Subcutaneous adipose tissue (tissue), 4 donors: ENCODE measurements around the gene STK36. TPM values are rescaled to one million over a fixed set of nuclear protein-coding genes. Genes with fewer than 3 reads are reported as not detected.

ENCODE experiments used
- CTCF ChIP-seq: fragments of 450-650 bp; IDR thresholded peaks from one replicate; pipeline ENCODE4 v1.5.1; 2016; ENCODE audit warnings: low read depth, mild to moderate bottlenecking, control low read depth, antibody characterized with exemption, moderate library complexity
- total RNA-seq, 4 donors: library from RNA; depleted of rRNA; stranded (reverse); fragments of >200 nt; gene quantifications; one replicate each; pipeline ENCODE4 v1.1.0, GENCODE V29; 2016

STK36 gene
- total RNA-seq, 4 donors from 2014 or later = 19.4 to 48.0 (median 26.8) TPM

- no peak for TF ChIP-seq CTCF
Observed at GRCh38 chr2:218635719-218636118, 36.2 kb upstream of the STK36 start.

- TF ChIP-seq CTCF = no peak
Observed at GRCh38 chr2:218638372-218638771, 33.5 kb upstream of the STK36 start.

GRCh38 chr2:218642121-218642656, 29.7 kb upstream of the STK36 start:
- no peak for TF ChIP-seq CTCF

- no peak for TF ChIP-seq CTCF
Observed at GRCh38 chr2:218642786-218643185, 29.1 kb upstream of the STK36 start.

GRCh38 chr2:218643751-218644310, 28.1 kb upstream of the STK36 start:
- no peak for TF ChIP-seq CTCF

- TF ChIP-seq CTCF = no peak
Observed at GRCh38 chr2:218644721-218645120, 27.2 kb upstream of the STK36 start.

- TF ChIP-seq CTCF = no peak
Observed at GRCh38 chr2:218645126-218645525, 26.8 kb upstream of the STK36 start.
